C4-2B (cell line): ENCODE measurements around the gene EPYC.

ENCODE experiments used
- H3K27ac ChIP-seq: fragments of 450-650 bp; 2 replicates; pipeline ENCODE4 v1.5.1; 2017
- ZFX ChIP-seq: fragments of 450-650 bp; IDR thresholded peaks from 2 replicates; pipeline ENCODE4 v1.6.1; 2017
- TF ChIP-seq, protein P1 (sequence below): fragments of 450-650 bp; conservative IDR thresholded peaks from 2 replicates; pipeline ENCODE4 v1.5.1; 2017; ENCODE audit warnings: mild to moderate bottlenecking

The EPYC gene

GRCh38 chr12:90959032-90959431 is 45.7 kb downstream of the EPYC start:
- TF ChIP-seq ZFX, result no peak
- TF ChIP-seq, protein P1, sequence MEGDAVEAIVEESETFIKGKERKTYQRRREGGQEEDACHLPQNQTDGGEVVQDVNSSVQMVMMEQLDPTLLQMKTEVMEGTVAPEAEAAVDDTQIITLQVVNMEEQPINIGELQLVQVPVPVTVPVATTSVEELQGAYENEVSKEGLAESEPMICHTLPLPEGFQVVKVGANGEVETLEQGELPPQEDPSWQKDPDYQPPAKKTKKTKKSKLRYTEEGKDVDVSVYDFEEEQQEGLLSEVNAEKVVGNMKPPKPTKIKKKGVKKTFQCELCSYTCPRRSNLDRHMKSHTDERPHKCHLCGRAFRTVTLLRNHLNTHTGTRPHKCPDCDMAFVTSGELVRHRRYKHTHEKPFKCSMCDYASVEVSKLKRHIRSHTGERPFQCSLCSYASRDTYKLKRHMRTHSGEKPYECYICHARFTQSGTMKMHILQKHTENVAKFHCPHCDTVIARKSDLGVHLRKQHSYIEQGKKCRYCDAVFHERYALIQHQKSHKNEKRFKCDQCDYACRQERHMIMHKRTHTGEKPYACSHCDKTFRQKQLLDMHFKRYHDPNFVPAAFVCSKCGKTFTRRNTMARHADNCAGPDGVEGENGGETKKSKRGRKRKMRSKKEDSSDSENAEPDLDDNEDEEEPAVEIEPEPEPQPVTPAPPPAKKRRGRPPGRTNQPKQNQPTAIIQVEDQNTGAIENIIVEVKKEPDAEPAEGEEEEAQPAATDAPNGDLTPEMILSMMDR, result no peak
- H3K27ac ChIP-seq, result no peak overlapping the region

- H3K27ac ChIP-seq, result no peak overlapping the region
- TF ChIP-seq, protein P1, result no peak
- no peak for TF ChIP-seq ZFX
Observed at GRCh38 chr12:90958347-90958746, 46.4 kb downstream of the EPYC start.

- TF ChIP-seq, protein P1, result no peak
- no peak for TF ChIP-seq ZFX
- H3K27ac ChIP-seq, result no peak within 1 kb of the TSS
Observed at GRCh38 chr12:90954921-90955320, 49.9 kb downstream of the EPYC start, which contains the start of gene CCER1. TSS of gene CCER1 (minus strand) at chr12:90955176. CDS start at chr12:90954742, 434 bp downstream.

DNA sequence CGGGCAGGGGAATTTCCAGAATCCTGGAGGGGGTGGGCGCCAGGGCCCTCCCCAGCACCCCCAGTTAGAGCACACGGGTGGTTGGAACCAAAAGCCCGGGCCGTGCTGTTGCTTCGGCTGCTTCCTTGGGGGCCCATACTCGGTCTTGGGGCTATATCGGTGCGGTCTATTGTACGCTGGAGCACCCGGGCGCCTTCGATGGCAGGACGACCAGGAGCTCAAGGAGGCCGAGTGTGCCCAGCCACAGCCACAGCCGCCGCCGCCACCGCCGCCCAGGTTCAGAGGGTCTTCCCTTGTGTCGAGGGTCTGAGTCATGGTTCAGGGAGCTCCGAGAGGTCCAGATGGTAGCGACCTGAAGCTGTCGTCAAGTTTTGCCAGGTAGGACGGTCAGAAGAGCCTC is 50.3 kb downstream of the EPYC start:
- TF ChIP-seq, protein P1, result no peak
- TF ChIP-seq ZFX, result no peak

DNA sequence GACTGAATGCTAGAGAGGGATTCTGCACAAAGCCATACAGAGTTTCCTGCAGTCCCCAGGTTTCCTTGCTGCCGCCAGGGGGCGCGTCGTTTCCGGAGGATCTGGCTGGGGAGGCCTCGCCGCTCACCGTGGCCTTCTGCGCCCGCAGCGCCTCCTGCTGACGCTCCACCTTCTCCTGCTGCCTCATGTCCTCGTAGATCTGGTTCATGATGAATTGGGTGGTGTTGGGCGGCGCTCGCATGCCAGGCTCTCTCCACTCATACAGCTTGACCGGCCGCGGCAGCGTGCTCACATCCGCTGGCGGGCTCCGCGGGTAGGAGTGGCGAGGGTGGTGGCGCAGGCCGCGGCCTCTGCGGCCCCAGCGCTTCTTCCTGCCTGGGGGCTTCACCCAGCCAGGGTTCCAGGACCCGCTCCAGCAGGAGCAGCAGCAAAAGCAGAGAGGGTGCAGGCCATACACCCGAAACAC is 50.8 kb downstream of the EPYC start:
- TF ChIP-seq, protein P1, result peak; percentile 37
- TF ChIP-seq ZFX, result no peak

More for the DNA sequence above, 50.3 kb downstream of the EPYC start:
- H3K27ac ChIP-seq, result no peak overlapping the region

GRCh38 chr12:90951432-90952105 is 53.2 kb downstream of the EPYC start:
- no peak overlapping the region for H3K27ac ChIP-seq
- no peak for TF ChIP-seq ZFX
- TF ChIP-seq, protein P1, result no peak

More for the DNA sequence above, 50.8 kb downstream of the EPYC start:
- no peak overlapping the region for H3K27ac ChIP-seq

- no peak overlapping the region for H3K27ac ChIP-seq
Observed at GRCh38 chr12:90947869-90948268, 56.9 kb downstream of the EPYC start.

More at GRCh38 chr12:90947869-90948268, 56.9 kb downstream of the EPYC start:
- TF ChIP-seq ZFX, result no peak
- TF ChIP-seq, protein P1, result no peak
